RWPE2 (cell line): ENCODE results near the gene CHN2.

Experiments
- ATAC-seq: fragments of 200-7000 bp; cut with Tn5 transposase; 3 replicates; pipeline ENCODE4 v1.9.1; 2021; ENCODE audit warnings: low read depth
- DNase-seq: peaks from one replicate; pipeline ENCODE4 v3.0.0-alpha.2; 2020; ENCODE audit warnings: low spot score
- H3K27ac ChIP-seq: fragments of 450-650 bp; 2 replicates; pipeline ENCODE4 v1.5.1; 2017; ENCODE audit warnings: mild to moderate bottlenecking; ENCODE audit not compliant: poor library complexity, severe bottlenecking
- H3K27me3 ChIP-seq: fragments of 250-450 bp; sonication (Bioruptor Pico); 2 replicates; pipeline ENCODE4 v1.5.1; 2021; ENCODE audit warnings: mild to moderate bottlenecking, moderate library complexity; ENCODE audit not compliant: insufficient read depth, poor library complexity, severe bottlenecking
- H3K36me3 ChIP-seq: fragments of 250-450 bp; sonication (Bioruptor Pico); 2 replicates; pipeline ENCODE4 v1.5.1; 2020; ENCODE audit warnings: low read depth, mild to moderate bottlenecking, moderate library complexity
- H3K4me1 ChIP-seq: fragments of 250-450 bp; sonication (Bioruptor Pico); 2 replicates; pipeline ENCODE4 v1.5.1; 2021; ENCODE audit warnings: mild to moderate bottlenecking, moderate library complexity; ENCODE audit not compliant: insufficient read depth, poor library complexity, severe bottlenecking
- H3K4me3 ChIP-seq: fragments of 250-450 bp; sonication (Bioruptor Pico); 2 replicates; pipeline ENCODE4 v1.5.1; 2021; ENCODE audit warnings: mild to moderate bottlenecking, moderate library complexity; ENCODE audit not compliant: severe bottlenecking
- H3K9me3 ChIP-seq: fragments of 250-450 bp; sonication (Bioruptor Pico); 2 replicates; pipeline ENCODE4 v1.5.1; 2021; ENCODE audit warnings: mild to moderate bottlenecking, moderate library complexity; ENCODE audit not compliant: severe bottlenecking
- TF ChIP-seq, protein P1 (sequence below): fragments of 450-650 bp; IDR thresholded peaks from one replicate; pipeline ENCODE4 v1.5.1; 2017; ENCODE audit warnings: mild to moderate bottlenecking, moderate library complexity; ENCODE audit not compliant: poor library complexity, severe bottlenecking

The CHN2 gene

DNA sequence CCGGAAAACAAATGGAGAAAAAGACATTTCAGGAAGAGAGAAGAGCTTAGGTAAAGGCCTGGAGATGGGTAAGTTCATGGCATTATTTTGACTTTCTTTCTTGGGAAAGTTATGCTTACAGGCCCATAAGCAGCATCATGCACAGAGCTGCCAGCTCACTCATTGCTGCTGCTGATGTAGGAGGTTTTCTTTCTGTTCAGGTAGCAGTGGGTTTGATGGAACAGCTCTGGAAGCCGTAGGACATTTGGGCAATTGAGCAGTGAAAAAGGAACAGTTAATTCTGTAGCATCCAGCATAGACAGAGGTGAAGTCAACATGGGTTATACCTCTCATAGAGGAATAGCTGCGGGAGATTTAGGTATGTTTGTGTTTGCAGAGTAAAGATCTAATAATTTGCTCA lies 3.3 kb downstream of the CHN2 start:
- H3K4me1 ChIP-seq = peaks cover 3% of the 10 kb centered on the region
- H3K36me3 ChIP-seq = no peaks in the 10 kb centered on the region
- H3K27ac ChIP-seq = no peak overlapping the region
- DNase-seq (no peak), ATAC-seq (no peak)
- peaks cover 6% of the 10 kb centered on the region for H3K27me3 ChIP-seq
- H3K9me3 ChIP-seq = no peaks in the 10 kb centered on the region
- TF ChIP-seq, protein P1, sequence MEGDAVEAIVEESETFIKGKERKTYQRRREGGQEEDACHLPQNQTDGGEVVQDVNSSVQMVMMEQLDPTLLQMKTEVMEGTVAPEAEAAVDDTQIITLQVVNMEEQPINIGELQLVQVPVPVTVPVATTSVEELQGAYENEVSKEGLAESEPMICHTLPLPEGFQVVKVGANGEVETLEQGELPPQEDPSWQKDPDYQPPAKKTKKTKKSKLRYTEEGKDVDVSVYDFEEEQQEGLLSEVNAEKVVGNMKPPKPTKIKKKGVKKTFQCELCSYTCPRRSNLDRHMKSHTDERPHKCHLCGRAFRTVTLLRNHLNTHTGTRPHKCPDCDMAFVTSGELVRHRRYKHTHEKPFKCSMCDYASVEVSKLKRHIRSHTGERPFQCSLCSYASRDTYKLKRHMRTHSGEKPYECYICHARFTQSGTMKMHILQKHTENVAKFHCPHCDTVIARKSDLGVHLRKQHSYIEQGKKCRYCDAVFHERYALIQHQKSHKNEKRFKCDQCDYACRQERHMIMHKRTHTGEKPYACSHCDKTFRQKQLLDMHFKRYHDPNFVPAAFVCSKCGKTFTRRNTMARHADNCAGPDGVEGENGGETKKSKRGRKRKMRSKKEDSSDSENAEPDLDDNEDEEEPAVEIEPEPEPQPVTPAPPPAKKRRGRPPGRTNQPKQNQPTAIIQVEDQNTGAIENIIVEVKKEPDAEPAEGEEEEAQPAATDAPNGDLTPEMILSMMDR = no peak
- H3K4me3 ChIP-seq = no peak overlapping the region

DNA sequence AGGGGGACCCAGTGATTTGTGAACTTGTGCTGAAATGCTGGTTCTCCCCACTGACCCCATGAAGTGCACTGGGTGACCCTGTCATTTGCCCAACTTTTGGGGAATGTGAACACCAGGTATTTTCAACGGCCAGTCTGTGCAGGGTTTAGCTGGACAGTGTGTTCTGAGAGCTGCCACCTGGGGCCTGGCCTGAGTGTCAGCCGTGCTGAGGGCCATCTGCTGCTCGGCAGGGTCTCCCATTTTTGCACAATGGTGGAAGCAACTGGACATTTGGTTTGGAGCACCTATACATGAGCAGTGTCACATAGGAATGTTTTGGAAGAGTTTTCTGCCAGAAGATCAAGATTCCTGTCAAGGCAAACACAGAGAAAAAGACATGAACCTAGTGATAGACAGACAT lies 5.2 kb downstream of the CHN2 start:
- H3K9me3 ChIP-seq = no peaks in the 10 kb centered on the region
- H3K4me1 ChIP-seq = peaks cover 3% of the 10 kb centered on the region
- H3K27ac ChIP-seq = no peak overlapping the region
- peaks cover 6% of the 10 kb centered on the region for H3K27me3 ChIP-seq
- TF ChIP-seq, protein P1 = no peak
- DNase-seq (no peak), ATAC-seq (no peak)
- H3K36me3 ChIP-seq = no peaks in the 10 kb centered on the region
- no peak overlapping the region for H3K4me3 ChIP-seq

DNA sequence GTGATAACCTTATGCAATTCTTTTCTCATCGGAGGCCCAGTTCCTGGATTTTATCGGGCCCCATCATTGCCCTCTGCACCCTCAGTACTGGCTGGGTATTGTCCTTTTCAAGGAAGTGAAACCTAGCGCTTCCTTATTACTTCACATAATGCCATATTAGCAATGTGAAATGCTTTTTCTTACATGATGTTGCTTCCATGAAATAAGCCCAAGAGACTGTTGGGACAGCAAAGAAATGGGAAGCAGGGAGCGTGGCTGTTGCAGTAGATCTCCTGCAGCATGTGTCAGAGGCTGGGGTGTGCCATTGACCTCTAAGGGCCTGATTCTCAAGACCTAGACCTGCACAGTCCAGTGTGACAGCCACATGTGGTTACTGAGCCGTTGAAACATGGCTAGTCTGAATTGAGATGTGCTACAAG lies 8.1 kb downstream of the CHN2 start:
- Histone ChIP-seq H3K36me3 (no peaks in the 10 kb centered on the region), H3K27ac (no peak overlapping the region), H3K4me1 (no peaks in the 10 kb centered on the region), H3K9me3 (no peaks in the 10 kb centered on the region), H3K4me3 (no peak overlapping the region), H3K27me3 (no peaks in the 10 kb centered on the region)
- TF ChIP-seq, protein P1 = no peak
- ATAC-seq (no peak), DNase-seq (no peak)

DNA sequence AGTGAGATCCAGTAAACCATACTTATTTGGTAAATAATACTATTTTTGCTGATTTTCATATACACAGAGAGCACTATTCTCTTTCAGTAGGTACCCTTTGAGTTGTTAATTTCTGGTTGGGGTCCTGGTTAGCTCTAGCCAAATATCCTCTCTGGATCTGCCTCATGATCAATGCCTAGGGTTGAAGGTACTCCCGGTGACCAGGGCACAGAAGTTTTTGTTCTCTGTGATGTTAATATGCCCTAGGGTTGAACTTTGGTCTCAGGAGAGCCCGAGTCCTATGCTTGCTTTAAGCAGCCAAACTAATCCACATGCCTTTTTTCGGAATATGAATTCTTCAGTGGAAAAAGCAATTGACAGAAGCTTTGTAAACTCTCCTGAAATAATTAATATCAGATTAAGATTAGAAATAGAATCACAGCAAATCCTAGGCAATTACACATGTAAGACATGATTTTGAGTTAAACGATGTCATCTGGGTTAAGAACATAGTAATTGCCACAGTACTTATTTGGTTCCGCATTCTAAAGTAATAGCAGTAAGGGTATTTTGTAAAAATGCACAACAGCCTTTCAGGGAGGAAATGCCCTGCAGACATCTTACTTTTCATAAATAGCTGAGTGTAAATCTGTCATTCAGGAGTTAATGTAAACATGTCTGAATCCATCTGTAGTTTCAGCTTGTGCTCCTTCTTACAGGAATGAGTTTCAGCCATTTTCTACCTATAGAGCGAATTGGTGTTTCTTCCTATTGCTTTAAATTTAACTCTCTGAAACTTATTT lies 10.1 kb downstream of the CHN2 start:
- Histone ChIP-seq H3K27ac (no peak overlapping the region), H3K4me1 (no peaks in the 10 kb centered on the region), H3K36me3 (no peaks in the 10 kb centered on the region), H3K27me3 (no peaks in the 10 kb centered on the region), H3K4me3 (no peak overlapping the region), H3K9me3 (no peaks in the 10 kb centered on the region)
- DNase-seq (no peak), ATAC-seq (no peak)
- TF ChIP-seq, protein P1 = no peak

- DNase-seq = no peak
- TF ChIP-seq, protein P1 = no peak
These were observed 12.7 kb downstream of the CHN2 start for GRCh38 chr7:29207162-29207801.

More at GRCh38 chr7:29207162-29207801, 12.7 kb downstream of the CHN2 start:
- no peaks in the 10 kb centered on the region for H3K27me3 ChIP-seq
- H3K27ac ChIP-seq = no peak overlapping the region
- peak; percentile 80 for ATAC-seq
- H3K36me3 ChIP-seq = no peaks in the 10 kb centered on the region
- no peak overlapping the region for H3K4me3 ChIP-seq
- no peaks in the 10 kb centered on the region for H3K9me3 ChIP-seq
- H3K4me1 ChIP-seq = no peaks in the 10 kb centered on the region
